Bronchial epithelial cell (primary cell): ENCODE data around the gene PIGN. TPM values are rescaled to one million over a fixed set of nuclear protein-coding genes. Genes with fewer than 3 reads are reported as not detected.
A peak's percentile ranks its signal among the peaks of the same experiment; 100 is the strongest.

ENCODE experiments used
- DNase-seq: peaks from one replicate; pipeline ENCODE4 v3.0.0-alpha.2; 2010; ENCODE audit warnings: low read depth
- FAIRE-seq: peaks from 2 replicates; lab custom pipeline; 2011; peaks lifted over from hg19 to GRCh38; lab: Jason Lieb, UNC
- H3K27me3 ChIP-seq: 2 replicates; pipeline ENCODE4 v1.5.1; 2011; ENCODE audit warnings: low read length; ENCODE audit not compliant: control insufficient read depth, insufficient read depth
- H3K36me3 ChIP-seq: 2 replicates; pipeline ENCODE4 v1.5.1; 2011; ENCODE audit warnings: low read length; ENCODE audit not compliant: control insufficient read depth, insufficient read depth
- H3K4me3 ChIP-seq: 2 replicates; pipeline ENCODE4 v1.5.1; 2011; ENCODE audit warnings: mild to moderate bottlenecking, low read depth, low read length, control low read depth
- CTCF ChIP-seq: IDR thresholded peaks from 2 replicates; pipeline ENCODE4 v1.5.1; 2011; ENCODE audit warnings: mild to moderate bottlenecking, moderate library complexity, low read length, control low read depth, inconsistent platforms; ENCODE audit not compliant: insufficient read depth, severe bottlenecking
- total RNA-seq: library from RNA; depleted of rRNA; stranded (reverse); fragments of >200 nt; gene quantifications from 2 replicates; pipeline ENCODE4 v1.2.1, GENCODE V29; 2014

The PIGN gene
- total RNA-seq, 1 donor from 2014 or later: 42.1 TPM

- Histone ChIP-seq H3K4me3 (no peak overlapping the region), H3K27me3 (no peaks in the 10 kb centered on the region), H3K36me3 (peaks cover 10% of the 10 kb centered on the region)
- no peak for DNase-seq
- TF ChIP-seq CTCF: no peak
- FAIRE-seq: no peak
Observed at GRCh38 chr18:62211325-62211828, 24.5 kb upstream of the PIGN start.

- Histone ChIP-seq H3K36me3 (peaks cover 10% of the 10 kb centered on the region), H3K27me3 (no peaks in the 10 kb centered on the region), H3K4me3 (no peak overlapping the region)
- TF ChIP-seq CTCF: no peak
- DNase-seq: no peak
- no peak for FAIRE-seq
Observed at GRCh38 chr18:62210138-62210537, 23.3 kb upstream of the PIGN start.

GRCh38 chr18:62209046-62209445 is 22.2 kb upstream of the PIGN start:
- no peaks in the 10 kb centered on the region for H3K27me3 ChIP-seq
- H3K4me3 ChIP-seq: no peak overlapping the region
- no peak for TF ChIP-seq CTCF
- peaks cover 6% of the 10 kb centered on the region for H3K36me3 ChIP-seq
- no peak for DNase-seq
- FAIRE-seq: peak; percentile 47

GRCh38 chr18:62206593-62206992 is 19.7 kb upstream of the PIGN start:
- Histone ChIP-seq H3K36me3 (peaks cover 2% of the 10 kb centered on the region), H3K4me3 (no peak overlapping the region), H3K27me3 (no peaks in the 10 kb centered on the region)
- DNase-seq (peak; percentile 35), FAIRE-seq (no peak)
- no peak for TF ChIP-seq CTCF

GRCh38 chr18:62205824-62206223 is 19.0 kb upstream of the PIGN start:
- FAIRE-seq: no peak
- Histone ChIP-seq H3K4me3 (no peak overlapping the region), H3K27me3 (no peaks in the 10 kb centered on the region), H3K36me3 (peaks cover 2% of the 10 kb centered on the region)
- no peak for TF ChIP-seq CTCF
- DNase-seq: no peak

GRCh38 chr18:62201870-62202269 is 15.0 kb upstream of the PIGN start:
- Histone ChIP-seq H3K36me3 (no peaks in the 10 kb centered on the region), H3K27me3 (no peaks in the 10 kb centered on the region), H3K4me3 (no peak overlapping the region)
- no peak for TF ChIP-seq CTCF
- peak; percentile 91 for DNase-seq
- FAIRE-seq: no peak
